ENCODE data around the gene RXRA.

Gene RXRA

GRCh38 chr9:134437403-134438194 lies 111.3 kb downstream of the RXRA start:
- no peak for DNase-seq

GRCh38 chr9:134438195-134438788 lies 112.0 kb downstream of the RXRA start:
- DNase-seq, result peak; percentile 17

- DNase-seq, result no peak
Observed at GRCh38 chr9:134439368-134439784, 113.1 kb downstream of the RXRA start.

- DNase-seq, result peak; percentile 41
Observed at GRCh38 chr9:134440636-134441226, 114.5 kb downstream of the RXRA start.

GRCh38 chr9:134441227-134442084 lies 115.2 kb downstream of the RXRA start:
- DNase-seq, result no peak

- peak; percentile 34 for DNase-seq
Observed at GRCh38 chr9:134442085-134442474, 115.8 kb downstream of the RXRA start.

- peak; percentile 34 for DNase-seq
Observed at GRCh38 chr9:134442486-134443173, 116.4 kb downstream of the RXRA start.

- DNase-seq, result peak; percentile 90
Observed at GRCh38 chr9:134443174-134444037, 117.2 kb downstream of the RXRA start.

GRCh38 chr9:134444038-134444315 lies 117.7 kb downstream of the RXRA start:
- DNase-seq, result no peak

- no peak for DNase-seq
Observed at GRCh38 chr9:134445000-134445399, 118.7 kb downstream of the RXRA start.

- peak; percentile 90 for DNase-seq
Observed at GRCh38 chr9:134449180-134449916, 123.1 kb downstream of the RXRA start.

- no peak for DNase-seq
Observed at GRCh38 chr9:134451700-134452458, 125.6 kb downstream of the RXRA start.

GRCh38 chr9:134452728-134453127 lies 126.5 kb downstream of the RXRA start:
- DNase-seq, result no peak

- no peak for DNase-seq
Observed at GRCh38 chr9:134453776-134454475, 127.7 kb downstream of the RXRA start.

GRCh38 chr9:134454476-134454857 lies 128.2 kb downstream of the RXRA start:
- no peak for DNase-seq

- no peak for DNase-seq
Observed at GRCh38 chr9:134455021-134455471, 128.8 kb downstream of the RXRA start.

GRCh38 chr9:134455537-134455933 lies 129.3 kb downstream of the RXRA start:
- DNase-seq, result no peak

- DNase-seq, result peak; percentile 63
Observed at GRCh38 chr9:134455934-134456755, 129.9 kb downstream of the RXRA start.
